Activated naive CD8-positive, alpha-beta T cell treated with anti-CD3 and anti-CD28 coated beads, Interleukin-2, amount 10 ng/mL, durations not matched to agents 7 days and 5 days (primary cell): ENCODE results near the gene TMC3. TPM values are rescaled to one million over a fixed set of nuclear protein-coding genes. Genes with fewer than 3 reads are reported as not detected.

ENCODE experiments used
- ATAC-seq: fragments of 150-1000 bp; cut with Tn5 transposase; one replicate; pipeline ENCODE4 v1.10.0; 2021; ENCODE audit warnings: low read depth, moderate library complexity
- POLR2A ChIA-PET: fragments of 350-600 bp; sonication (Branson Sonifier 250); formaldehyde crosslinking; loops from one replicate; lab custom pipeline; 2021; ENCODE audit warnings: antibody characterized with exemption; lab: Charles Lee
- DNase-seq: peaks from one replicate; pipeline ENCODE4 v3.0.0; 2021
- H3K27ac Mint-ChIP-seq: one replicate; pipeline ENCODE4 v1.8.0; 2022; ENCODE audit warnings: mild to moderate bottlenecking, mixed read lengths
- H3K27me3 Mint-ChIP-seq: one replicate; pipeline ENCODE4 v1.8.0; 2022; ENCODE audit warnings: mild to moderate bottlenecking, moderate library complexity, mixed read lengths
- H3K36me3 Mint-ChIP-seq: one replicate; pipeline ENCODE4 v1.8.0; 2021; ENCODE audit warnings: mild to moderate bottlenecking, mixed read lengths
- H3K4me1 Mint-ChIP-seq: one replicate; pipeline ENCODE4 v1.8.0; 2021; ENCODE audit warnings: mixed read lengths
- H3K4me3 Mint-ChIP-seq: one replicate; pipeline ENCODE4 v1.8.0; 2022; ENCODE audit warnings: mild to moderate bottlenecking, moderate library complexity, mixed read lengths
- H3K9me3 Mint-ChIP-seq: one replicate; pipeline ENCODE4 v1.8.0; 2021; ENCODE audit warnings: mixed read lengths
- total RNA-seq, 2 experiments: library from RNA; stranded (reverse); gene quantifications; one replicate each; pipeline ENCODE4 v1.2.3, GENCODE V29; 2021

Gene TMC3
- total RNA-seq, 2 experiments from 2014 or later = not detected

DNA sequence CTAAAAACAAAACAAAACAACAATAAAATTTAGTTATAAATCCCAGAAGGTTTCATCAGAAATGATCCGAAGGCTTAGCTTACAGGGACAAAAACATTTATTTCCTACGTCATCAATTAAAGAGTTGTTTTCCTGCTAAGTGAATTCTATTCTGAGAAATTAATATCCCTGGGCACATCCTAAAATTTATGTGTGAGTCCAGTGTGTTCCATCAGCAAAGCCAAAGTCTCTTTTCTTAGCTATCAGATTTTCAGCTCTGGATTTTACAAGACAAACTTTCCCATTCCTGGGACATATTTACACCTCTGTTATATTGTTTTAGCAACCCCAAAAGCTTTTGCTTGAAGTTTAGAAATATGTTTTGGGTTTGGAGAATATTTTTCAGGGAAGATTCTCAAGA lies 4.4 kb upstream of the TMC3 start:
- H3K4me1 Mint-ChIP-seq = peaks cover 5% of the 10 kb centered on the region

DNA sequence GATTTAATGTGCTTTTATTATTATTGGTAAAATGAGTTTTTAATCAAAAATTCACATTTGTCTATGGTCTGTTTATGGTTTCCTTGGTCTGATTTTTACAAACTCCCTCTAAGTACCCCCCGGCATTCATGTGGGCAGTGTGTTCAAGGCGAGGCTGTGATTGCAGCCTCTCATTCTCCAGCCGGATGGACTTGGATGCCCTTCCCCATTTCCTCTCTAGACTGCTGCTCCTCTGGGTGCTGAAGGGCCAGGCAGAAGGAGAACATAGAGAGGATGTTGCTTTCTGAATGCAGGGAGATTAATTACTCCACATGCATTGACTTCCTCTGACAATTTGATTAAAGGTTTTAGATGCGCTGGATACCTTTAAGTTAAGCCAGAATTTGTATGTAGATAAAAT lies 3.9 kb upstream of the TMC3 start:
- Mint-ChIP-seq H3K36me3 (peaks cover 1% of the 10 kb centered on the region), H3K27ac (no peak overlapping the region), H3K4me1 (peaks cover 5% of the 10 kb centered on the region), H3K9me3 (no peaks in the 10 kb centered on the region), H3K27me3 (no peaks in the 10 kb centered on the region), H3K4me3 (no peak overlapping the region)
- POLR2A ChIA-PET = no interaction called here
- no peak for ATAC-seq
- DNase-seq = no peak

More for the DNA sequence above, 4.4 kb upstream of the TMC3 start:
- Mint-ChIP-seq H3K27ac (no peak overlapping the region), H3K4me3 (no peak overlapping the region), H3K9me3 (no peaks in the 10 kb centered on the region), H3K27me3 (no peaks in the 10 kb centered on the region), H3K36me3 (peaks cover 1% of the 10 kb centered on the region)
- no peak for ATAC-seq
- POLR2A ChIA-PET = no interaction called here
- no peak for DNase-seq

- POLR2A ChIA-PET = no interaction called here
- Mint-ChIP-seq H3K36me3 (no peaks in the 10 kb centered on the region), H3K4me1 (peaks cover 5% of the 10 kb centered on the region), H3K27me3 (no peaks in the 10 kb centered on the region), H3K9me3 (no peaks in the 10 kb centered on the region), H3K4me3 (no peak overlapping the region), H3K27ac (no peak overlapping the region)
- DNase-seq (no peak), ATAC-seq (no peak)
Measured at GRCh38 chr15:81376231-81376630, 2.2 kb upstream of the TMC3 start.

DNA sequence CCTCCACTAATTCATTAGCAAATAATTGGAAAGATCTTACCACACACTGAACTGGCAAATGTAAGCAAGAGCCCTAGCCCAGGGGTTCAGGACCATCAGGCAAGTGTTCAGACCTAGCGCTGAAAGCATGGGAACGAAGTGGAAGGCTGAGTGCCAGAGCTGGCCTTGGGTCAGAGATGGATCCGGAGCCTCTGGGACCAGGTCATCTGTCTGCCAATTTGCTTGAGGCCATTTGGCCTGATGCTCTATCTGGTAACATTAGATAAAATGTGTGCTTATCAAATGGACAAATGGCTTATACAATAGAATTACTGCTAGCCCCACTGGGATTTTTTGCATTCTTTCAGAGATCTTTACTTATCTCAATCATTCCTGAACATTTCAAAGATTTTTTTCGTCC lies 1.4 kb upstream of the TMC3 start:
- no peak for DNase-seq
- Mint-ChIP-seq H3K9me3 (no peaks in the 10 kb centered on the region), H3K4me1 (peaks cover 4% of the 10 kb centered on the region), H3K36me3 (no peaks in the 10 kb centered on the region), H3K27ac (no peak overlapping the region), H3K27me3 (no peaks in the 10 kb centered on the region), H3K4me3 (no peak overlapping the region)
- POLR2A ChIA-PET = no interaction called here
- no peak for ATAC-seq

GRCh38 chr15:81373176-81373575 lies 837 bp downstream of the TMC3 start:
- Mint-ChIP-seq H3K9me3 (no peaks in the 10 kb centered on the region), H3K4me3 (no peak overlapping the region), H3K27me3 (no peaks in the 10 kb centered on the region), H3K36me3 (no peaks in the 10 kb centered on the region), H3K27ac (no peak overlapping the region), H3K4me1 (no peaks in the 10 kb centered on the region)
- POLR2A ChIA-PET = no interaction called here
- no peak for ATAC-seq
- DNase-seq = no peak

GRCh38 chr15:81372575-81372974 lies 1.4 kb downstream of the TMC3 start:
- ATAC-seq = no peak
- H3K4me1 Mint-ChIP-seq = no peaks in the 10 kb centered on the region
- H3K9me3 Mint-ChIP-seq = no peaks in the 10 kb centered on the region
- H3K4me3 Mint-ChIP-seq = no peak overlapping the region
- H3K36me3 Mint-ChIP-seq = no peaks in the 10 kb centered on the region
- no peaks in the 10 kb centered on the region for H3K27me3 Mint-ChIP-seq
- POLR2A ChIA-PET = no interaction called here
- H3K27ac Mint-ChIP-seq = no peak overlapping the region
- DNase-seq = no peak

DNA sequence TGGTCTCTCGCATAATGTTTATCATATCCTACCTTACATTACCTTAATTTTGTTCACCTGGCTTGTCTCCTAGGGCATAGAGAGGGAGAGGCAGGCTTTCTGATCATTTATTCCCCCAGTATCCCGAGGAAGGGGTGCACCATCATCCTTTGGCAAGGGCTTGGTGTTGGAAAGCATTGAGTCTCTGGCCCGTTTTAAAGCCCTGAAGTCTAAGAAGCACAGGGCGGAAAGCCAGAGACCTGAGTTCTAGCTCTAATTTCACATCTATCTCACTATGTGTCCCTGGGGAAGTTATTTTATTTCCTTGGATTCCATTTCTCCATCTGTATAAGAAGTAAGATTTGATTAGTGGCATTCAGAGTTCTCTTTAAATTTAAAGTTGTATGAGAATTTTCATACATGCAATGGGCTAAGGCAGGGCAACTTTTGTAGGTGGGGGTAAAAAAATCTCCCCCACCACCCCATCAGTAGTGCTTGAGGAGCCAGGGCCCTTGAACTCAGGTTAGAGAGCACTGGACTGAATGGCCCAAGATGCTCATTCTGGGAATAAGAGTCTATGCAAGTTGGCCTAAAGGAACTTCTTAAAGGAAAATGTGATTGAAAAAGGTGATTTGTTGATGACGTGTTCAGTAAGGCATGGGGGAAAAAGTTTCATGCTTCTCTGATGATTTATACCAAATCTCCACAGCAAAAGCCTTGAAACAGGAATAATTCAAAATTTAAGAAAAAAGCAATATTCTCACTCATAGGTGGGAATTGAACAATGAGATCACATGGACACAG lies 10.1 kb downstream of the TMC3 start:
- no peaks in the 10 kb centered on the region for H3K4me1 Mint-ChIP-seq
- POLR2A ChIA-PET = no interaction called here
- ATAC-seq = no peak
- no peaks in the 10 kb centered on the region for H3K9me3 Mint-ChIP-seq
- no peaks in the 10 kb centered on the region for H3K27me3 Mint-ChIP-seq
- no peaks in the 10 kb centered on the region for H3K36me3 Mint-ChIP-seq
- H3K27ac Mint-ChIP-seq = no peak overlapping the region
- H3K4me3 Mint-ChIP-seq = no peak overlapping the region
- no peak for DNase-seq

DNA sequence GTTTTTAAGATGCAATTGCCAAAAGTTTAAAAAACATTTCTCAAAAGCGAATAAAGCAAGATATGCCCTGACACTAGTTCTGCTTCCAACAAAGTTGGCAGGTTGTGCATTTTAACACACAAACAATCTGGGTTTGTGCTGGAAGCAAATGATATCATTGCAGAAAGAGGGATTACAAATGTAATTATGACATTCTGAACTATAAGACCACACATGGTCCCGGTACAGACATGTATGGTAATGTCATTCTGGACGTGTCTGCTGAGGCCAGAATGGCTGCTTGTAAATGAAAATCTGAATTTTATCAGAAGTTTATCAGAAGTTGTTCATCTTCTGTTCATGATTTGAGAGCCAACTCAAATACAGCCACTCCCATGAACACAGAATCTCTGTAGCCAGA lies 10.7 kb downstream of the TMC3 start:
- H3K27me3 Mint-ChIP-seq = no peaks in the 10 kb centered on the region
- H3K9me3 Mint-ChIP-seq = no peaks in the 10 kb centered on the region
- POLR2A ChIA-PET = no interaction called here
- H3K36me3 Mint-ChIP-seq = no peaks in the 10 kb centered on the region
- DNase-seq = no peak
- no peak for ATAC-seq
- no peak overlapping the region for H3K4me3 Mint-ChIP-seq
- H3K4me1 Mint-ChIP-seq = no peaks in the 10 kb centered on the region
- no peak overlapping the region for H3K27ac Mint-ChIP-seq

DNA sequence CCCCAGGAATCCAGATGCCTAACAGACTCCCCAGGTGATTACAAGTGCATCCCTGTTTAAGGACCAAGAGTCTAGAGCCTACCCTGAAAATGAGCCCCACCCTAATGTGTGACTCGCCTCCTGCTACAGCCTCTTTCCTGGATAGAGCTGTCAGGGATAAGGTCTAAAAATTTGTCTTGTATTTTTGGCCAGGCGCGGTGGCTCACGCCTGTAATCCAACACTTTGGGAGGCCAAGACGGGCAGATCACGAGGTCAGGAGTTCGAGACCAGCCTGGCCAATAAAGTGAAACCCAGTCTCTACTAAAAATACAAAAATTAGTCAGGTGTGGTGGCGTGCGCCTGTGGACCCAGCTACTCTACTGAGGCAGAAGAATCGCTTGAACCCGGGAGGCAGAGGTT lies 11.2 kb downstream of the TMC3 start:
- no peaks in the 10 kb centered on the region for H3K27me3 Mint-ChIP-seq
- no peak overlapping the region for H3K27ac Mint-ChIP-seq

GRCh38 chr15:81361891-81362290 lies 12.1 kb downstream of the TMC3 start:
- Mint-ChIP-seq H3K27ac (no peak overlapping the region), H3K9me3 (no peaks in the 10 kb centered on the region), H3K4me1 (no peaks in the 10 kb centered on the region), H3K27me3 (no peaks in the 10 kb centered on the region), H3K36me3 (no peaks in the 10 kb centered on the region), H3K4me3 (no peak overlapping the region)
- DNase-seq = no peak
- no peak for ATAC-seq
- POLR2A ChIA-PET = no interaction called here

More for the DNA sequence above, 11.2 kb downstream of the TMC3 start:
- Mint-ChIP-seq H3K4me3 (no peak overlapping the region), H3K36me3 (no peaks in the 10 kb centered on the region), H3K9me3 (no peaks in the 10 kb centered on the region), H3K4me1 (no peaks in the 10 kb centered on the region)
- ATAC-seq (no peak), DNase-seq (no peak)
- POLR2A ChIA-PET = no interaction called here

- H3K36me3 Mint-ChIP-seq = no peaks in the 10 kb centered on the region
Measured at GRCh38 chr15:81360491-81360890, 13.5 kb downstream of the TMC3 start.

GRCh38 chr15:81358248-81358647 lies 15.8 kb downstream of the TMC3 start:
- no peaks in the 10 kb centered on the region for H3K9me3 Mint-ChIP-seq

More at GRCh38 chr15:81360491-81360890, 13.5 kb downstream of the TMC3 start:
- Mint-ChIP-seq H3K9me3 (no peaks in the 10 kb centered on the region), H3K27me3 (no peaks in the 10 kb centered on the region), H3K4me1 (no peaks in the 10 kb centered on the region), H3K4me3 (no peak overlapping the region), H3K27ac (no peak overlapping the region)
- POLR2A ChIA-PET = no interaction called here
- no peak for DNase-seq
- ATAC-seq = no peak

GRCh38 chr15:81357180-81357686 lies 16.8 kb downstream of the TMC3 start:
- POLR2A ChIA-PET = no interaction called here
- Mint-ChIP-seq H3K4me1 (no peaks in the 10 kb centered on the region), H3K36me3 (no peaks in the 10 kb centered on the region), H3K27me3 (no peaks in the 10 kb centered on the region), H3K27ac (no peak overlapping the region), H3K4me3 (no peak overlapping the region), H3K9me3 (no peaks in the 10 kb centered on the region)
- DNase-seq (no peak), ATAC-seq (no peak)

More at GRCh38 chr15:81358248-81358647, 15.8 kb downstream of the TMC3 start:
- no peak overlapping the region for H3K27ac Mint-ChIP-seq
- POLR2A ChIA-PET = no interaction called here
- H3K4me3 Mint-ChIP-seq = no peak overlapping the region
- H3K4me1 Mint-ChIP-seq = no peaks in the 10 kb centered on the region
- H3K36me3 Mint-ChIP-seq = no peaks in the 10 kb centered on the region
- no peaks in the 10 kb centered on the region for H3K27me3 Mint-ChIP-seq
- no peak for DNase-seq
- ATAC-seq = no peak

- no peak for DNase-seq
- Mint-ChIP-seq H3K4me3 (no peak overlapping the region), H3K4me1 (no peaks in the 10 kb centered on the region), H3K9me3 (no peaks in the 10 kb centered on the region), H3K27ac (no peak overlapping the region), H3K36me3 (no peaks in the 10 kb centered on the region), H3K27me3 (no peaks in the 10 kb centered on the region)
- ATAC-seq = no peak
- POLR2A ChIA-PET = no interaction called here
Measured at GRCh38 chr15:81356252-81356651, 17.8 kb downstream of the TMC3 start.
